ENCODE measurements around the gene KLRC4.
"Not testable (repeated sequence)": the region's sequence is repeated elsewhere in the genome, so short reads cannot be mapped to it uniquely, and the experiment has no call there.

DNA sequence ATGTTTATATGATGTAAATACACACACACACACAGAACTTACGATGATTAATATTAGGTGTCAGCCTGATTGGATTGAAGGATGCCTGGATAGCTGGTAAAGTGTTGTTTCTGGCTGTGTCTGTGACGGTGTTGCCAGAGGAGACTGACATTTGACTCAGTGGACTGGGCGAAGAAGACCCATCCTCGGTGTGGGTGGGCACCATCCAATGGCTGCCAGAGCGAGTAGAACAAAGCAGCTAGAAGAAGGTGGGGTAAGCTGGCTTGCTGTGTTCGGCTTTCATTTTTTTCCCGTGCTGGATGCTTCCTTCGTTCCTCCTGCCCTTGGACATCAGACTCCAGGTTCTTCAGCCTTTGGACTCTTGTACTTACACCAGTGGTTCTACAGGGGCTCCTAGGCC lies 31.6 kb upstream of the KLRC4 start:
- TF ChIP-seq, protein P1, sequence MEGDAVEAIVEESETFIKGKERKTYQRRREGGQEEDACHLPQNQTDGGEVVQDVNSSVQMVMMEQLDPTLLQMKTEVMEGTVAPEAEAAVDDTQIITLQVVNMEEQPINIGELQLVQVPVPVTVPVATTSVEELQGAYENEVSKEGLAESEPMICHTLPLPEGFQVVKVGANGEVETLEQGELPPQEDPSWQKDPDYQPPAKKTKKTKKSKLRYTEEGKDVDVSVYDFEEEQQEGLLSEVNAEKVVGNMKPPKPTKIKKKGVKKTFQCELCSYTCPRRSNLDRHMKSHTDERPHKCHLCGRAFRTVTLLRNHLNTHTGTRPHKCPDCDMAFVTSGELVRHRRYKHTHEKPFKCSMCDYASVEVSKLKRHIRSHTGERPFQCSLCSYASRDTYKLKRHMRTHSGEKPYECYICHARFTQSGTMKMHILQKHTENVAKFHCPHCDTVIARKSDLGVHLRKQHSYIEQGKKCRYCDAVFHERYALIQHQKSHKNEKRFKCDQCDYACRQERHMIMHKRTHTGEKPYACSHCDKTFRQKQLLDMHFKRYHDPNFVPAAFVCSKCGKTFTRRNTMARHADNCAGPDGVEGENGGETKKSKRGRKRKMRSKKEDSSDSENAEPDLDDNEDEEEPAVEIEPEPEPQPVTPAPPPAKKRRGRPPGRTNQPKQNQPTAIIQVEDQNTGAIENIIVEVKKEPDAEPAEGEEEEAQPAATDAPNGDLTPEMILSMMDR (IDR thresholded peaks at IDR 0.05), result not testable (repeated sequence)
- TF ChIP-seq POLR2A (IDR thresholded peaks at IDR 0.05), result not testable (repeated sequence)
